Ammon's horn (tissue), 1 donor: Measurements from ENCODE around the gene PPM1G.

ENCODE experiments used
- DNase-seq: peaks from one replicate; pipeline ENCODE4 v3.0.0-alpha.2; 2016; ENCODE audit warnings: low spot score

PPM1G gene

GRCh38 chr2:27412419-27413152 lies 3.2 kb upstream of the PPM1G start:
- DNase-seq, result no peak

GRCh38 chr2:27408601-27409320 lies 630 bp downstream of the PPM1G start:
- peak; percentile 5 for DNase-seq

GRCh38 chr2:27407798-27408491 lies 1.4 kb downstream of the PPM1G start:
- peak; percentile 30 for DNase-seq

GRCh38 chr2:27400348-27401135 lies 8.8 kb downstream of the PPM1G start:
- no peak for DNase-seq

- DNase-seq, result no peak
Measured at GRCh38 chr2:27398962-27399361, 10.4 kb downstream of the PPM1G start.

GRCh38 chr2:27393225-27393624 lies 16.2 kb downstream of the PPM1G start:
- no peak for DNase-seq

- DNase-seq, result no peak
Measured at GRCh38 chr2:27390822-27391679, 18.3 kb downstream of the PPM1G start.

- DNase-seq, result no peak
Measured at GRCh38 chr2:27381577-27382181, 27.7 kb downstream of the PPM1G start.

GRCh38 chr2:27380626-27381545 lies 28.5 kb downstream of the PPM1G start, which contains the start of gene ZNF513:
TSS of gene ZNF513 (minus strand) at chr2:27380734. CDS start at chr2:27380526, 208 bp downstream.
- peak; percentile 98 for DNase-seq

- DNase-seq, result peak; percentile 80
Measured at GRCh38 chr2:27379836-27380625, 29.4 kb downstream of the PPM1G start.

- no peak for DNase-seq
Measured at GRCh38 chr2:27379383-27379835, 30.0 kb downstream of the PPM1G start.

GRCh38 chr2:27378809-27379290 lies 30.5 kb downstream of the PPM1G start:
- DNase-seq, result no peak

- peak; percentile 22 for DNase-seq
Measured at GRCh38 chr2:27378096-27378808, 31.1 kb downstream of the PPM1G start.

- DNase-seq, result no peak
Measured at GRCh38 chr2:27377618-27378095, 31.7 kb downstream of the PPM1G start.

- DNase-seq, result no peak
Measured at GRCh38 chr2:27376866-27377617, 32.3 kb downstream of the PPM1G start.

GRCh38 chr2:27376151-27376865 lies 33.1 kb downstream of the PPM1G start:
- no peak for DNase-seq
